HepG2 (cell line): ENCODE measurements around the gene TAF8. TPM values are rescaled to one million over a fixed set of nuclear protein-coding genes. Genes with fewer than 3 reads are reported as not detected.

Experiments
- EED ChIP-seq: sonication (generic); formaldehyde crosslinking; IDR thresholded peaks from 2 replicates; pipeline ENCODE4 v1.5.0; 2020; ENCODE audit warnings: mild to moderate bottlenecking, missing genetic modification reagents
- KDM3A ChIP-seq: IDR thresholded peaks from 2 replicates; pipeline ENCODE4 v1.6.1; 2018; ENCODE audit warnings: low read depth, missing compliant biosample characterization
- MTERF4 ChIP-seq: sonication (generic); formaldehyde crosslinking; IDR thresholded peaks from 2 replicates; pipeline ENCODE4 v1.8.0; 2023; ENCODE audit warnings: mild to moderate bottlenecking, missing genetic modification reagents
- PAX8 ChIP-seq: sonication (generic); formaldehyde crosslinking; IDR thresholded peaks from 2 replicates; pipeline ENCODE4 v1.8.0; 2022; ENCODE audit warnings: mild to moderate bottlenecking, missing genetic modification reagents, borderline replicate concordance
- SP4 ChIP-seq: sonication (generic); formaldehyde crosslinking; IDR thresholded peaks from 2 replicates; pipeline ENCODE4 v1.8.1; 2023; ENCODE audit warnings: mild to moderate bottlenecking, missing genetic modification reagents
- TBX2 ChIP-seq: sonication (generic); formaldehyde crosslinking; IDR thresholded peaks from 2 replicates; pipeline ENCODE4 v1.5.0; 2020; ENCODE audit warnings: missing genetic modification reagents, mild to moderate bottlenecking, borderline replicate concordance
- THAP9 ChIP-seq: sonication (generic); formaldehyde crosslinking; IDR thresholded peaks from 2 replicates; pipeline ENCODE4; 2020; ENCODE audit warnings: missing genetic modification reagents, mild to moderate bottlenecking, borderline replicate concordance
- THRA ChIP-seq: sonication (generic); formaldehyde crosslinking; IDR thresholded peaks from 2 replicates; pipeline ENCODE4 v1.4.0; 2020; ENCODE audit warnings: missing genetic modification reagents, borderline replicate concordance
- ZBTB7B ChIP-seq: sonication (generic); formaldehyde crosslinking; IDR thresholded peaks from 2 replicates; pipeline ENCODE4 v1.4.0; 2020; ENCODE audit warnings: missing genetic modification reagents
- ZNF30 ChIP-seq: sonication (generic); formaldehyde crosslinking; IDR thresholded peaks from 2 replicates; pipeline ENCODE4 v1.5.0; 2020; ENCODE audit warnings: mild to moderate bottlenecking, missing genetic modification reagents
- ZNF678 ChIP-seq: sonication (generic); formaldehyde crosslinking; IDR thresholded peaks from 2 replicates; pipeline ENCODE4 v1.4.0; 2020; ENCODE audit warnings: mild to moderate bottlenecking, missing genetic modification reagents
- ZNF772 ChIP-seq: sonication (generic); formaldehyde crosslinking; IDR thresholded peaks from 2 replicates; pipeline ENCODE4 v1.5.0; 2020; ENCODE audit warnings: mild to moderate bottlenecking, missing genetic modification reagents
- ZSCAN29 ChIP-seq: sonication (generic); formaldehyde crosslinking; conservative IDR thresholded peaks from 2 replicates; pipeline ENCODE4 v1.4.0; 2020; ENCODE audit warnings: mild to moderate bottlenecking, missing genetic modification reagents
- ZSCAN31 ChIP-seq: sonication (generic); formaldehyde crosslinking; IDR thresholded peaks from 2 replicates; pipeline ENCODE4 v1.5.0; 2020; ENCODE audit warnings: low read depth, mild to moderate bottlenecking, missing genetic modification reagents
- ZSCAN5A ChIP-seq: sonication (generic); formaldehyde crosslinking; IDR thresholded peaks from 2 replicates; pipeline ENCODE4 v1.8.0; 2022; ENCODE audit warnings: mild to moderate bottlenecking, missing genetic modification reagents, borderline replicate concordance
- polyA plus RNA-seq, 8 experiments: library from polyadenylated mRNA; depleted of rRNA in 3 of 8; stranded (reverse) in 7 of 8; unstranded in 1 of 8; fragments of >200 nt; fragmentation: Illumina TruSeq in 4 of 8; extraction: Trizol in 4 of 8; gene quantifications; 2 replicates each; pipeline versions ENCODE4 v1.2.1 to v1.2.3, GENCODE V29; 2011 to 2016; ENCODE audit warnings: low read depth in 4 of 8, missing spikeins in 1 of 8, mixed read lengths in 1 of 8; ENCODE audit not compliant: insufficient read depth in 1 of 8
- total RNA-seq, 5 experiments: library from RNA; depleted of rRNA; stranded (reverse); fragments of >200 nt; fragmentation: Illumina TruSeq; extraction: Trizol; gene quantifications; 2 replicates each; pipeline ENCODE4 v1.2.3, GENCODE V29; 2016; ENCODE audit warnings: low read depth in 1 of 5

The TAF8 gene
- total and polyA plus RNA-seq, 2 of the 13 experiments (the other 11 are each of a cell fraction or from before 2014, with no cell fraction given), result 25.2 to 25.8 TPM

GRCh38 chr6:42117843-42118161, 67.5 kb downstream of the TAF8 start (continued):
- TF ChIP-seq TBX2 (CRISPR knock-in tag) (peak; percentile 34; the same call in 1 of the 2 replicates), ZBTB7B (CRISPR knock-in tag) (no peak), ZSCAN29 (0 out of 2 replicates have a peak, but pooled peaks have one; percentile 17), EED (CRISPR knock-in tag) (0 out of 2 replicates have a peak, but pooled peaks have one; percentile 53), ZNF772 (CRISPR knock-in tag) (0 out of 2 replicates have a peak, but pooled peaks have one; percentile 54), ZSCAN5A (CRISPR knock-in tag) (no peak), KDM3A (no peak), THAP9 (CRISPR knock-in tag) (no peak), PAX8 (CRISPR knock-in tag) (no peak), SP4 (CRISPR knock-in tag) (no peak), ZNF678 (CRISPR knock-in tag) (no peak), ZSCAN31 (CRISPR knock-in tag) (0 out of 2 replicates have a peak, but pooled peaks have one; percentile 38), THRA (CRISPR knock-in tag) (peak; percentile 26; the same call in 1 of the 2 replicates), MTERF4 (0 out of 2 replicates have a peak, but pooled peaks have one; percentile 37), ZNF30 (CRISPR knock-in tag) (no peak)
